Measurements from ENCODE around the gene ANTXR1.

Gene ANTXR1

DNA sequence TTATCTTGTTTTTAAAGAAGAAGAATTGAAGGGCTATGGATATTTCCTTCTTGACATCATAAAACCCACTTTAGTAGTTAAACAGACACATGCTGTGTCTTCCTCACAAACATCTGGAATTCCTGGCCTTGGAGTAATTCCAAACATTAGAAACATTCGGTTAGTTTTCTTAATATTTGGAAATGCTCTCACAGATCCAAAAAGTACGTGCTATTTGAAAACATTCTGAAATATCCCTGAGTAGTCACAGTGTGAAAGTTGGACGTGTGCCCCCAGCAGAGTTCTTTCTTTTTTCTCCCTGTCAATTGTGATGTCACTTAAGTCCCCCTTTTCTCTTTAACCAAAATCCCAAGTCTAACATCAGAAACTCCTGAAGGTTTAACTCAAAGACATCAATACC, 91.3 kb downstream of the ANTXR1 start:
- Histone ChIP-seq H3K4me3 (ENCODE audit: low read length) (no peak overlapping the region), H3K9me3 (ENCODE audit: low read length) (no peaks in the 10 kb centered on the region), H3K36me3 (ENCODE audit: insufficient read depth, low read length) (peaks cover 54% of the 10 kb centered on the region), H3K27me3 (ENCODE audit: insufficient read depth, low read length) (no peaks in the 10 kb centered on the region), H3K4me1 (ENCODE audit: insufficient read depth, low read length) (no peaks in the 10 kb centered on the region), H2AFZ (ENCODE audit: low read depth, low read length) (no peak overlapping the region)

DNA sequence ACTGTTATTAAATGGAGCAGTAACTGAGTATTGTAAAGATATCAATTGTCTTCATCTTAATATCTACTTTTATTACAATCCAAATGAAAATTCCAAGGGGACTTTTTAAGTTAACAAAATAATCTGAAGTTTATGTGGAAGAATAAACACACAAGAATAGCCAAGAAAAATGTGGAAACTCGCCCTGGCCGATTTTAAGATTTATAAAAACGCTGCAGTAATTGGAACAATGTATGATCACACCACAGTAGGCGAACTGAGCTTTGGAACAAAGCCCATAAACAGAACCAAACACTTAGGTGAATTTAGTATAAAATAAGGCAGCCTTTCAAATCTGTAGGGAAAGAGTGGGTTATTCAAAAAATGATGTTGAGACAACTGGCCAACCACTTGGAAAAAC, 96.3 kb downstream of the ANTXR1 start:
- Histone ChIP-seq H3K4me1 (ENCODE audit: insufficient read depth, low read length) (no peaks in the 10 kb centered on the region), H3K36me3 (ENCODE audit: insufficient read depth, low read length) (peaks cover 45% of the 10 kb centered on the region), H3K9me3 (ENCODE audit: low read length) (no peaks in the 10 kb centered on the region), H3K27me3 (ENCODE audit: insufficient read depth, low read length) (no peaks in the 10 kb centered on the region), H3K4me3 (ENCODE audit: low read length) (no peak overlapping the region), H2AFZ (ENCODE audit: low read depth, low read length) (no peak overlapping the region)

DNA sequence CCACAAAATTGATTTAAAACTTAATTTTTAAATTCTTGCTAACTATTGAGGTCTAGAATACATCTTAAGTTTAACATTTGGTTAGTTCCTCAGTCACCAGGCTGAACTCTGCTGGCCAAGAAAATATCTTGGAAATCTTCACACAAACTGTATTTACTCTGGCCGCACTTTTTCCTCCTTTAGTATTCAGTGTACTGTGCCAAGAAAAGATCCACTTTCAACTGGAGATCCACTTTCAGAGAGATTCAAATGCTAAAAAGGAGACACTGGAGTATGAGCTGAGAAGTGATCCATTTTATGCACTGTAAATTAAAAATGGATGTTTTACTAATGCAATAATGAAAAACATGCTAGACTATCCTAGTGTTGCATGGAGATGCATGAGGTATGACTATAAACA, 98.1 kb downstream of the ANTXR1 start:
- no peak overlapping the region for H2AFZ ChIP-seq (ENCODE audit: low read depth, low read length)
- no peak overlapping the region for H3K4me3 ChIP-seq (ENCODE audit: low read length)
- H3K9me3 ChIP-seq (ENCODE audit: low read length): no peaks in the 10 kb centered on the region
- peaks cover 31% of the 10 kb centered on the region for H3K36me3 ChIP-seq (ENCODE audit: insufficient read depth, low read length)
- no peaks in the 10 kb centered on the region for H3K27me3 ChIP-seq (ENCODE audit: insufficient read depth, low read length)
- no peaks in the 10 kb centered on the region for H3K4me1 ChIP-seq (ENCODE audit: insufficient read depth, low read length)

DNA sequence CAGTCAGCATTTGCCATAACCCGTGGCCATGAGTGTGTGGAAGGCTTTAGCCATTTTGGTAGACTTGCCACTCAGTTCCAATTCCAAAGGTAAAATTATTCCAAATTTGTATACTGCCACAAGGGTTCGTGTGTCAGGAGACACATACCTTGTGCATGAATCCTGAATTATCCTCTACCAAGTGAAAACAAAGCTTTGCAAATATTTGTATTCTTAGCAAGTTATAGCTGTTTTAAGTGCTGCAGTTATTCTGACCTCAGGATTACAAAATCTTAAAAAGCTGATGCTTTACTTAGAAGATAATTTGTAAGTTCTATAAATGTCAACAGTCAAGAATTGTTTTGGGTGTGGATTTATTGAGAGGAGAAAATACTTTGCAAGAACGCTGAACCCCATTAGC, 100.6 kb downstream of the ANTXR1 start:
- no peaks in the 10 kb centered on the region for H3K27me3 ChIP-seq (ENCODE audit: insufficient read depth, low read length)
- H3K9me3 ChIP-seq (ENCODE audit: low read length): no peaks in the 10 kb centered on the region

DNA sequence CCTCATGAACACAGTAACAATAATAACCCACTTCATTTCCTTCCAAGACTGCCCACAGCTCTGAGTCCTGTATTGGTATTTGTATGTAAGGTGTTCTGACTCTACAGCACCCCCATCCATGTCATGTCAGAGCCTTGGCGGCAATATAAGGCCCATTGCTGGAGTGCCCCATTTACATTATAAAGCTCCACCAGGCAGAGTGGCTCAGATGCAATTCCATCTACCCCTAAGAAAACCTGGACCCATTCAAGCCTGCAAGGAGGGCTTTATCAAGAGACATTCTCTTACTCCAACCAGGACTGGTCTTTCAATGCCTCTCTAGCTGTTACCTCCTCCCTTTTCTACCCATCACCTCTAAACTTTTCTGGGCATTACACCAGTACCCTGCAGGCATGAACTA, 101.6 kb downstream of the ANTXR1 start:
- no peaks in the 10 kb centered on the region for H3K4me1 ChIP-seq (ENCODE audit: insufficient read depth, low read length)
- no peak overlapping the region for H2AFZ ChIP-seq (ENCODE audit: low read depth, low read length)
- peaks cover 23% of the 10 kb centered on the region for H3K36me3 ChIP-seq (ENCODE audit: insufficient read depth, low read length)
- no peak overlapping the region for H3K4me3 ChIP-seq (ENCODE audit: low read length)
- no peaks in the 10 kb centered on the region for H3K27me3 ChIP-seq (ENCODE audit: insufficient read depth, low read length)
- H3K9me3 ChIP-seq (ENCODE audit: low read length): no peaks in the 10 kb centered on the region

More for the DNA sequence above, 100.6 kb downstream of the ANTXR1 start:
- Histone ChIP-seq H3K4me3 (ENCODE audit: low read length) (no peak overlapping the region), H3K4me1 (ENCODE audit: insufficient read depth, low read length) (no peaks in the 10 kb centered on the region), H2AFZ (ENCODE audit: low read depth, low read length) (no peak overlapping the region), H3K36me3 (ENCODE audit: insufficient read depth, low read length) (peaks cover 30% of the 10 kb centered on the region)

DNA sequence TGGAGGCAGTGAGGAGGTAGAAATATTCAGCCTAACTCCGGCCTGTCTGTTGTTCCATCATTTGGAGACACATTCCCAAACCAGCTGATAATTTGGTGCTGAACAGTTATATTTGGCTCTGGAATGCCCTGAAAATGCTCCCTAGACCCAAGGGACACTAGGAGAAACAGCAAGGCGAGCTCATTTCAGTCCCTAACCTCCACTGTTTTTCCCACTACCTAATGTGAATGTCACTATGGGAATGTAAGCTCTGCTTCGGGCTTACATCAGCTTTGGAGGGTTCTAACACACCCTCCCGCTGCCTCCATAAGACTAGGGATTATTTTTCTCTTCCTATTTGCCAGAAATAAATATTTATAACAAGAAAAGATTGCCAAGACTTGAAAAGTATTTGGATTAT, 103.5 kb downstream of the ANTXR1 start:
- Histone ChIP-seq H3K36me3 (ENCODE audit: insufficient read depth, low read length) (peaks cover 12% of the 10 kb centered on the region), H3K9me3 (ENCODE audit: low read length) (no peaks in the 10 kb centered on the region), H2AFZ (ENCODE audit: low read depth, low read length) (no peak overlapping the region), H3K27me3 (ENCODE audit: insufficient read depth, low read length) (no peaks in the 10 kb centered on the region), H3K4me1 (ENCODE audit: insufficient read depth, low read length) (no peaks in the 10 kb centered on the region), H3K4me3 (ENCODE audit: low read length) (no peak overlapping the region)

DNA sequence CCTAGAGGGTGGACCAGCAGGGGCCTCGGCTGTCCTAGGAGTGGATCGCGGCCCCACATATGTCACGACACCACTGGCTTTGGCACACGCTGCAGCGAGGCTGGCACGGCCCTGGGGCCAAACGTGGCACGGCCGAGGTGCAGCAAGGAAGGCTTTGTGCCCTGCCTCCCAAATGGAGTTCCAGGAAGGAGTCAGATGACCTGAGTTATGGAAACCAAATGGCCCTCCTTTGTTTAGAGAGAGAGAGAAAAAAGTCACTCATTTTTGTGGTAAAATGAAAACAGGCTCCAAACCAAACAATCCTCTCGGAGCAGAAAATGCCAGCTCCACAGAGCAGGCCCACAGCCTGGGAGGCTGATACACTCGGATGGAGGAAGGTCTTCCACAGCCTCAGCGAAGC, 105.6 kb downstream of the ANTXR1 start:
- Histone ChIP-seq H3K4me3 (ENCODE audit: low read length) (no peak overlapping the region), H3K4me1 (ENCODE audit: insufficient read depth, low read length) (no peaks in the 10 kb centered on the region), H2AFZ (ENCODE audit: low read depth, low read length) (no peak overlapping the region), H3K9me3 (ENCODE audit: low read length) (no peaks in the 10 kb centered on the region), H3K27me3 (ENCODE audit: insufficient read depth, low read length) (no peaks in the 10 kb centered on the region), H3K36me3 (ENCODE audit: insufficient read depth, low read length) (peaks cover 12% of the 10 kb centered on the region)

DNA sequence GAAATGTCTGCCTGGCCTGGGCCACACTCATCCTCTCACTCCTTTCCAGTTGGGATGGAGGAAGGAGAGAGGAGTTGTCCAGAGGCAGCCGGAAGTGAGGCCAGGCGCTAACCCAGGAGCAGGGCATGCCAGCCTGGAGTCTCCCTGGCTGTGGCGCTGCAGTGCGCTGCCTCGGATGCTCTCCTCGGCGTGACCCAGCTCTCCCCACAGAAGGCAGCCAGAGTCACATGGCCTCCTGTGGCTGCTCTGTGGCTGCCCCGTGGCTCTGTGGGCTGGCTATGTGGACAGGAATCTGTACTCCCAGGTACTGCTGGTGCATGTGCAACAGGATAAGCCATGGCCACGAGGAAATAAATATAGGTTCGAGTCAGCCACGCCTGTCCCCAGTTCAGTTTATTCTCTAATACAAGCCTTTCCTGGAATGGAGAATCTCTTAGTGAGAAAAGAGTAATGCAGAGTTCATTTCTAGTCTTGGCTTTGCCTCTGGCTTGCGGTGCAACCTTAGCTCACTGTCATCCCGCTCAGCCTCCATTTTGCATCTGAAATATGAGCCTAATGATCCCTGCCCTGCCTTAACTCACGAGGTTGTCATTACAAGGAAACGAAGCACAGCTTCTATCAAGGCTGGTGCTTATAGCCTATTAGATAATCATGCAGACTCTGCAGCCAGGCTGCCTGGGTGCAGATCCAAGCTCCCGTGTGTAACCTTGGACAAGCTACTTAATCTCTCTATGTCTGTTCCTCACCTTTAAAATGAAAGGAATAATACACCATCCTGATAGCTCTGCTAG, 106.3 kb downstream of the ANTXR1 start:
- no peak overlapping the region for H3K4me3 ChIP-seq (ENCODE audit: low read length)
- no peaks in the 10 kb centered on the region for H3K4me1 ChIP-seq (ENCODE audit: insufficient read depth, low read length)
- H2AFZ ChIP-seq (ENCODE audit: low read depth, low read length): no peak overlapping the region
- peaks cover 19% of the 10 kb centered on the region for H3K36me3 ChIP-seq (ENCODE audit: insufficient read depth, low read length)
- H3K27me3 ChIP-seq (ENCODE audit: insufficient read depth, low read length): no peaks in the 10 kb centered on the region
- H3K9me3 ChIP-seq (ENCODE audit: low read length): no peaks in the 10 kb centered on the region

DNA sequence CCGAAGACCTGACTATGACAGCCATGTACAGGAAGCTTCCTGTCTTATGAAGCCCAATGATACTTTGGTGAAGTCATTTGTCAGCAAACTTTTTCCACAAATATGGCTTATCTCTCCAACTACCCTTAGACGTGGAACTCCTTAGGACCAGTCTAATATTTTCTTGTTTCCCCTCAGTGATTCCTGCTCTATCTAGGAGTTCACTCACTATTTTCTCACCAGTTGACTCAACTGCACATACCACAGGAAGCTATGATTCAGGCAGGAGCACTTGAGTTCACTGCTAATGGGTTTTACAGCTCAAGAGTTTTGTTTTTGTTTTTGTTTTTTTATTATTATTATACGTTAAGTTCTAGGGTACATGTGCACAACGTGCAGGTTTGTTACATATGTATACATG, 109.3 kb downstream of the ANTXR1 start:
- H3K27me3 ChIP-seq (ENCODE audit: insufficient read depth, low read length): no peaks in the 10 kb centered on the region
- no peak overlapping the region for H3K4me3 ChIP-seq (ENCODE audit: low read length)
- H3K36me3 ChIP-seq (ENCODE audit: insufficient read depth, low read length): peaks cover 45% of the 10 kb centered on the region
- no peaks in the 10 kb centered on the region for H3K9me3 ChIP-seq (ENCODE audit: low read length)
- no peaks in the 10 kb centered on the region for H3K4me1 ChIP-seq (ENCODE audit: insufficient read depth, low read length)
- H2AFZ ChIP-seq (ENCODE audit: low read depth, low read length): no peak overlapping the region

DNA sequence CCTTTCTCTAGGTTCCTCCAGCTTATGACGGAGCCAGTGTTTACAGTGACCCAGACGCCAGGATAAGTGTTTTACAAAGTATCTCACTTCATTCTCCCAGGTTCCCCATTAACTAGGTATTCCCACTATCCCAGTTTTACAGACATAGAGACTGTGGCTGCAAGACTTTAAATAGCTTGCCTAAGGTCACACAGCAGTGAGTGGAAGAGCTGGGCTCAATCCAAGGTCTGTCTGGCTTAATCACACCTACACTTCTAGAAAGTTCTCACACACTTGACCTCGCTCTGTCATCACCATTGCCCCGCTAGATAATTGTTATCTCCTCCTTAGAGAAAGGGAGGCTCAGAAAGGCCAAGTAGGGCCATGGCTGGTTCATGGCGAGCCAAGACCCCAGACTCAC, 110.2 kb downstream of the ANTXR1 start:
- Histone ChIP-seq H3K4me3 (ENCODE audit: low read length) (no peak overlapping the region), H3K36me3 (ENCODE audit: insufficient read depth, low read length) (peaks cover 45% of the 10 kb centered on the region), H3K9me3 (ENCODE audit: low read length) (no peaks in the 10 kb centered on the region), H3K27me3 (ENCODE audit: insufficient read depth, low read length) (no peaks in the 10 kb centered on the region), H2AFZ (ENCODE audit: low read depth, low read length) (no peak overlapping the region), H3K4me1 (ENCODE audit: insufficient read depth, low read length) (no peaks in the 10 kb centered on the region)

DNA sequence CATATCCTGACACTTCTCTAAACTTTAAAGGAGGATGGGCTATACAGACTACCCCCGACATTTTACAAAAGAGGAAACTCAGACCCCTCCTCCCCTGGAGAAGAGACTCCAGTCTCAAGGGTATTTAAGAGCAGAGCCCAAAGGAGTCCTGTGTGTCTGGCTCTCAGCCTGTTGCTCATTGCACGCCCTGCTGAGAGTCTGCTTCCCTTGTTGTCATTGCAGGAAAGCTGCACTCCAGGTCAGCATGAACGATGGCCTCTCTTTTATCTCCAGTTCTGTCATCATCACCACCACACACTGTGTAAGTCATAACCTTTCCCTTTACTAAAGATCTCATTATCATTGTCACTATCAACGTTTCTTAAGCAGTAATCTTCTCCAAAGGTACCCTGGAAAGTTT, 111.4 kb downstream of the ANTXR1 start:
- Histone ChIP-seq H3K9me3 (ENCODE audit: low read length) (no peaks in the 10 kb centered on the region), H3K4me1 (ENCODE audit: insufficient read depth, low read length) (no peaks in the 10 kb centered on the region), H3K4me3 (ENCODE audit: low read length) (no peak overlapping the region), H2AFZ (ENCODE audit: low read depth, low read length) (no peak overlapping the region), H3K36me3 (ENCODE audit: insufficient read depth, low read length) (peaks cover 40% of the 10 kb centered on the region), H3K27me3 (ENCODE audit: insufficient read depth, low read length) (no peaks in the 10 kb centered on the region)

DNA sequence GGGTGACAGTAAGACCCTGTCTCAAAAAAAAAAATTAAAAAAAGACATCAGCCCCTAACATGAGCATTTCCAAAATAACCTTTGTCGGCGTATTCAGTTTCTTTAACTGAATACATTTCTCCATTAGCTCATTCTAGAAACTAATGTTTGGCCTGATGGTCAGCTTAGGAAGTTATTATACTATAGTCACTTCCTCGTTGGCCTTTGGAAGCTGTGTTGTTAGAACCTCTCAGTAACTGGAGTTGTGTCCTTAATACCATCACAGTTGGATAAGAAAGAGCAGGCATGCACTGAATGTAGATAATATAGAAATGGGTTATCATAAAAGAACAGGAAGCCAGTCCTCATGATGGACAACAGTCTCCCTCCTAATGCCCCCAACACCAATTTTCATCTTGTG, 112.8 kb downstream of the ANTXR1 start:
- Histone ChIP-seq H2AFZ (ENCODE audit: low read depth, low read length) (no peak overlapping the region), H3K9me3 (ENCODE audit: low read length) (no peaks in the 10 kb centered on the region), H3K4me1 (ENCODE audit: insufficient read depth, low read length) (no peaks in the 10 kb centered on the region), H3K4me3 (ENCODE audit: low read length) (no peak overlapping the region), H3K36me3 (ENCODE audit: insufficient read depth, low read length) (peaks cover 52% of the 10 kb centered on the region), H3K27me3 (ENCODE audit: insufficient read depth, low read length) (no peaks in the 10 kb centered on the region)

DNA sequence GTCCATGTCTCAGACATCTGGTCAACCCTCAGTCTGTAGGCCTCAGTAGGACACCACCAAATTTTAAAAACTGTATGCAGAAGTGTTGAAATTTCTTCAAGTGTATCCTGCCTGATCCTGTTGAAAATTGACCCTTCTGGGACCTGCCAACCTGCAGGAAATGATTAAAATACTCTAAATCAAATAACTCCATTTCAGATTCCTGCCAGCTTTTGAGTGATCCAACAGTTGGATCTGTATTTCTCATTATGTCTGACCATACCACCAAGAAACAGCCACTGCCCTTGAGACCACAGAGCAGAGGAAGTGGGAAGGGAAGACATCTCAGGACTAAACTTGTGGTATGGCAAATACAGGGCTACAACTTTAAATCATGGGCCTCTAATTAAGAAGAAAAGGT, 113.4 kb downstream of the ANTXR1 start:
- H3K36me3 ChIP-seq (ENCODE audit: insufficient read depth, low read length): peaks cover 55% of the 10 kb centered on the region
- H3K27me3 ChIP-seq (ENCODE audit: insufficient read depth, low read length): no peaks in the 10 kb centered on the region
- H2AFZ ChIP-seq (ENCODE audit: low read depth, low read length): no peak overlapping the region
- H3K9me3 ChIP-seq (ENCODE audit: low read length): no peaks in the 10 kb centered on the region
- H3K4me1 ChIP-seq (ENCODE audit: insufficient read depth, low read length): no peaks in the 10 kb centered on the region
- H3K4me3 ChIP-seq (ENCODE audit: low read length): no peak overlapping the region

DNA sequence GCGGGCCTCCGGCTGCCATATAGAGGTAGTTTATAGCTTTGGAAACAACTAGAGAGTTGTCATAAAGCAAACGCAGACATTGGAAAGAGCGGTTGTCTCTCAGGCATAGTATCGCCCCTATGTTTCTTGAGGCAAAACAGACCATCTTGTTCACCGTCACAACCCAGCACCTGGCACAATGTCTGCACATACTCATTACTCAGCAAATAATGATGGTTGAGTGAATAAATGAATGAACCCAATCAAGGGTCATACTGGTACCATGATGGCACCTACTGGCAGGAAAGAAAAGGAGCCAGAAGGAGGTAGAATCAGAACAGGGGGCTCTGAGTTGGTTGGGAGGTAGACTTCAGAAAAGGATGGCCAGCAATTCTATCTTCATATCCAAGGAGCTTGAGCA, 118.5 kb downstream of the ANTXR1 start:
- Histone ChIP-seq H2AFZ (ENCODE audit: low read depth, low read length) (no peak overlapping the region), H3K4me1 (ENCODE audit: insufficient read depth, low read length) (no peaks in the 10 kb centered on the region), H3K27me3 (ENCODE audit: insufficient read depth, low read length) (no peaks in the 10 kb centered on the region), H3K36me3 (ENCODE audit: insufficient read depth, low read length) (peaks cover 39% of the 10 kb centered on the region), H3K4me3 (ENCODE audit: low read length) (no peak overlapping the region), H3K9me3 (ENCODE audit: low read length) (no peaks in the 10 kb centered on the region)
